Subcutaneous abdominal adipose tissue (tissue), 5 donors: Measurements from ENCODE around the gene RFX2.

Experiments
- H3K27ac ChIP-seq: one replicate; pipeline ENCODE4 v1.7.0; 2013; ENCODE audit warnings: low read depth, mild to moderate bottlenecking, inconsistent platforms, low read length, moderate library complexity
- H3K27me3 ChIP-seq, 5 donors: one replicate each; pipeline ENCODE4 v1.7.0; 2013; ENCODE audit warnings: low read length in 5 of 5, inconsistent platforms in 1 of 5; ENCODE audit not compliant: control insufficient read depth in 5 of 5, insufficient read depth in 4 of 5
- H3K36me3 ChIP-seq, 5 donors: one replicate each; pipeline ENCODE4 v1.7.0; 2013; ENCODE audit warnings: low read length in 5 of 5; ENCODE audit not compliant: control insufficient read depth in 5 of 5, insufficient read depth in 5 of 5
- H3K4me1 ChIP-seq, 5 donors: one replicate each; pipeline ENCODE4 v1.7.0; 2013; ENCODE audit warnings: low read length in 5 of 5, mild to moderate bottlenecking in 3 of 5, moderate library complexity in 1 of 5; ENCODE audit not compliant: control insufficient read depth in 5 of 5, insufficient read depth in 5 of 5
- H3K4me3 ChIP-seq, 5 donors: one replicate each; pipeline ENCODE4 v1.7.0; 2013; ENCODE audit warnings: low read length in 5 of 5, low read depth in 1 of 5
- H3K9ac ChIP-seq, 5 donors: one replicate each; pipeline ENCODE4 v1.7.0; 2013; ENCODE audit warnings: low read length in 5 of 5, mild to moderate bottlenecking in 4 of 5, moderate library complexity in 3 of 5
- H3K9me3 ChIP-seq, 5 donors: one replicate each; pipeline ENCODE4 v1.7.0; 2013; ENCODE audit warnings: low read length in 5 of 5; ENCODE audit not compliant: control insufficient read depth in 5 of 5
- donor health status: healthy.
- donor health status: healthy.
- donor health status: healthy.
- donor health status: healthy.
- donor health status: healthy.

RFX2 gene

DNA sequence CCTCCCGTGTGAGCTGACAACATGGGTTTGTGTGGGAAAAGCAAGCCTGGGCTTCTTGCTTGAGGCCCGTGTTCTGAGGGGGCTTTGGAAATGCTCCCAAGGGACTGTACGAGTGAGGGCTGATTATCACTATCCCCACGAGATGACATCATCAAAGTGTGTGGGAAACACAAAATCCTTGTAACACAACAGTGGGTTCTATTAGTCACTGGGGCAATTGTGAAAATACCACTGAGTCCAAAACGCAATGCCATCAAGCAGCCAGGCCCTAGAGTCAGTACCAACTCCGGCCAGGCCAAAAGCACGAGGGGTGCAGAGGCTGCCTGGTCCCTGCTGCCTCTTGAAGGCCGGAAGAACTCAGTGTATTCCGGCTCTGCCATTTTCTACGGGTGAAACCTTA, 166.7 kb downstream of the RFX2 start:
- no peak overlapping the region for H3K4me3 ChIP-seq
- no peak overlapping the region for H3K9ac ChIP-seq
- no peak overlapping the region for H3K27ac ChIP-seq
- no peaks in the 10 kb centered on the region for H3K27me3 ChIP-seq
- H3K36me3 ChIP-seq = peaks cover 0 to 38% (median 28%) of the 10 kb centered on the region in 5 donors
- no peaks in the 10 kb centered on the region for H3K9me3 ChIP-seq
- H3K4me1 ChIP-seq = peaks cover 9 to 43% (median 20%) of the 10 kb centered on the region in 5 donors
